ENCODE results near the gene ARHGAP22.

DNA sequence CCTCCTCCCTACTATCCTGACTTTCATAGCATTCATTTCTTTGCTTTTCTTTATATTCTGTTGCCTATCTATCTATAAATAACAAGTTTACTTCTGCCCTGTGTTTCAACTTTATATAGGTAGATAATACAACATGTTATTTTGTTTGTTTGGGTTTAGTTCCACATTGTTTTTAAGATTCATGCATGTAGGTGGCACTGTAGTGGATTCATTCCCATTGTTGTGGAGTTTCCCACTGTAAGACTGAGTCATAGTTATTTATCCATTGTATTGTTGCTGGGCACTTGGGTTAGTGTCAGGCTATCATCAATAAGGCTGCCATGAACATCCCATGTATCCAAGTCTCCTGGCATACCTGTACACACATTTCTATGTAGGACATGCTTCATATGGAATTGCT, 127.7 kb downstream of the ARHGAP22 start:
- TF ChIP-seq POLR2A (IDR thresholded peaks at IDR 0.05; ENCODE audit: low read length) (no peak), GATA1 (IDR thresholded peaks at IDR 0.05; ENCODE audit: low read depth, low read length) (no peak)
